Vagina (tissue), 2 donors: ENCODE results near the gene CERS2. TPM values are rescaled to one million over a fixed set of nuclear protein-coding genes. Genes with fewer than 3 reads are reported as not detected.

ENCODE experiments used
- DNase-seq, 2 donors: peaks; one replicate each; pipeline ENCODE4 v3.0.0-alpha.2; 2017; ENCODE audit errors: extremely low spot score in 2 of 2
- H3K27ac ChIP-seq: fragments of 200-600 bp; sonication (generic); one replicate; pipeline ENCODE4 v1.5.1; 2019
- H3K27me3 ChIP-seq: fragments of 200-600 bp; sonication (generic); one replicate; pipeline ENCODE4 v1.5.1; 2019
- H3K36me3 ChIP-seq, 2 donors: fragments of 200-600 bp; sonication (generic); one replicate each; pipeline ENCODE4 v1.5.1; 2017 to 2019
- H3K4me1 ChIP-seq: fragments of 200-600 bp; sonication (generic); one replicate; pipeline ENCODE4 v1.5.1; 2019
- H3K4me3 ChIP-seq, 2 donors: fragments of 200-600 bp; sonication (generic); 1 replicate in 1 of 2; 2 replicates in 1 of 2; pipeline ENCODE4 v1.5.1; 2016 to 2019
- H3K9me3 ChIP-seq: fragments of 200-600 bp; sonication (generic); one replicate; pipeline ENCODE4 v1.5.1; 2019
- POLR2A ChIP-seq, 2 donors: fragments of 450-650 bp; IDR thresholded peaks; one replicate each; pipeline ENCODE4 v1.6.1; 2017; ENCODE audit warnings: antibody characterized with exemption in 2 of 2, mild to moderate bottlenecking in 2 of 2, moderate library complexity in 2 of 2
- POLR2AphosphoS5 ChIP-seq, 2 donors: sonication (generic); formaldehyde crosslinking; IDR thresholded peaks; one replicate each; pipeline ENCODE4 v1.9.0; 2017; ENCODE audit warnings: antibody characterized with exemption in 2 of 2, mild to moderate bottlenecking in 2 of 2, low read depth in 1 of 2; ENCODE audit not compliant: insufficient read depth in 1 of 2
- intact Hi-C: fragments of 100-400 bp; cut with DNase I; formaldehyde crosslinking; loops from one replicate; pipeline ENCODE4 v1.15.1; 2023
- total RNA-seq: library from RNA; depleted of rRNA; stranded (reverse); fragments of >200 nt; gene quantifications from one replicate; pipeline ENCODE4 v1.2.3, GENCODE V29; 2016
- TF ChIP-seq, protein P1 (sequence below), 3 experiments: fragments of 450-650 bp in 2 of 3; fragments of 200-600 bp in 1 of 3; sonication (generic) in 1 of 3; IDR thresholded peaks; one replicate each; pipeline ENCODE4 v1.5.1; 2017 to 2019; ENCODE audit warnings: antibody characterized with exemption in 3 of 3, mild to moderate bottlenecking in 2 of 3, moderate library complexity in 2 of 3

Gene CERS2
- total RNA-seq, 1 donor from 2014 or later: 86.4 TPM

DNA sequence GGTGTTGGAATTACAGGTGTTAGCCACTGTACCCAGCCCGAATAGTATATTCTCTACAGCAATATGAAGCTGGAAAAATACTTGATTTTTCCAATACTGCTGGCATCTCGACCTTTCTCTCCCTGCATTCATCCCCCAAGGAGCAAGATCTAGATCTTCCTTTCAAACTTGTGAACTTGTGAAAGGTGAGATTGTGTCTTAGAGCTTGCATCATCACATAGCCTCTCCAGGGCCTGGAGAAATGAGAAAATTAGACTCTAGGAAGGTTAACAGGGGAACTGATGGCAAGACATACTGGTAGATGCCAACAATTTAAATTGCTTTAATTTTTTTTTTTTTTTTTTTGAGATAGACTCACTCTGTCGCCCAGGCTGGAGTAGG is 35.7 kb upstream of the CERS2 start:
- TF ChIP-seq POLR2A (IDR thresholded peaks at IDR 0.05) (no peak), POLR2AphosphoS5 (IDR thresholded peaks at IDR 0.05; ENCODE audit: insufficient read depth in 1 of 2, low read depth in 1 of 2) (no peak)
- TF ChIP-seq, protein P1, sequence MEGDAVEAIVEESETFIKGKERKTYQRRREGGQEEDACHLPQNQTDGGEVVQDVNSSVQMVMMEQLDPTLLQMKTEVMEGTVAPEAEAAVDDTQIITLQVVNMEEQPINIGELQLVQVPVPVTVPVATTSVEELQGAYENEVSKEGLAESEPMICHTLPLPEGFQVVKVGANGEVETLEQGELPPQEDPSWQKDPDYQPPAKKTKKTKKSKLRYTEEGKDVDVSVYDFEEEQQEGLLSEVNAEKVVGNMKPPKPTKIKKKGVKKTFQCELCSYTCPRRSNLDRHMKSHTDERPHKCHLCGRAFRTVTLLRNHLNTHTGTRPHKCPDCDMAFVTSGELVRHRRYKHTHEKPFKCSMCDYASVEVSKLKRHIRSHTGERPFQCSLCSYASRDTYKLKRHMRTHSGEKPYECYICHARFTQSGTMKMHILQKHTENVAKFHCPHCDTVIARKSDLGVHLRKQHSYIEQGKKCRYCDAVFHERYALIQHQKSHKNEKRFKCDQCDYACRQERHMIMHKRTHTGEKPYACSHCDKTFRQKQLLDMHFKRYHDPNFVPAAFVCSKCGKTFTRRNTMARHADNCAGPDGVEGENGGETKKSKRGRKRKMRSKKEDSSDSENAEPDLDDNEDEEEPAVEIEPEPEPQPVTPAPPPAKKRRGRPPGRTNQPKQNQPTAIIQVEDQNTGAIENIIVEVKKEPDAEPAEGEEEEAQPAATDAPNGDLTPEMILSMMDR (IDR thresholded peaks at IDR 0.05): no peak
- H3K36me3 ChIP-seq: no peaks in the 10 kb centered on the region
- no peak overlapping the region for H3K4me3 ChIP-seq
- no peak for DNase-seq
- no peaks in the 10 kb centered on the region for H3K27me3 ChIP-seq
- intact Hi-C loops: no loop called here
- H3K9me3 ChIP-seq: no peaks in the 10 kb centered on the region
- H3K27ac ChIP-seq: no peak overlapping the region
- peaks cover 51% of the 10 kb centered on the region for H3K4me1 ChIP-seq

DNA sequence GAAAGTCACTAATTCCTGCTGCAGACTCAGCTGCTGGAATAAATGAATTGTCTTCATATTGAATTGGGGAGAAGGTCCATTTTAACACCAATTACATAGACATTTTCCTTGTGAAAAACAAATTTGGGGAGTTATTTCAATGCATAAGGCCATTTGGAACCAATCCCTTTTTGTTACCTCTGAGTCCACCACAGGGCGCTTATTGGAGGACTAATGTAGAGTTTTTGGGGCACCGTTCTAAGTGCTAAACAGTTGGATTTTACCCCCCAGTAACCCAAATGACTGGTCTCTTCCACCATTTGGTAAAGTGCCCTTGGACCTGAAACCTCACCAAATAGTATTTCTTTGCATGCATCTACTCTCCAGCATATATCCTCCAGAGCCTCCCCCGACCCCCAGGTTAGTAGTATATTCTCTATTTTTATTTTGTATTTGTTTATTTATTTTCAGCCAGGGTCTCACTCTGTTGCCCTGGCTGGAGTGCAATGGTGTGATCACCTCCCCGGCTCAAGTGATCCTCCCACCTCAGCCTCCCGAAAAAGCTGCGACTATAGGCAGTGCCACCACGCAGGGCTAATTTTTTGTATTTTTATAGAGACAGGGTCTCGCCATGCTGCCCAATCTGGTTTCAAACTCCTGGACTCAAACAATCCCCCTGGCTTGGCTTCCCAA is 35.2 kb upstream of the CERS2 start:
- H3K4me1 ChIP-seq: peaks cover 57% of the 10 kb centered on the region
- TF ChIP-seq, protein P1 (IDR thresholded peaks at IDR 0.05): no peak
- TF ChIP-seq POLR2A (IDR thresholded peaks at IDR 0.05): no peak
- TF ChIP-seq POLR2AphosphoS5 (IDR thresholded peaks at IDR 0.05; ENCODE audit: insufficient read depth in 1 of 2, low read depth in 1 of 2): no peak
- intact Hi-C loops: no loop called here
- H3K27ac ChIP-seq: peak overlapping the region; percentile 93
- peak overlapping the region; percentile 70 to 85 for H3K4me3 ChIP-seq
- no peaks in the 10 kb centered on the region for H3K27me3 ChIP-seq
- no peaks in the 10 kb centered on the region for H3K36me3 ChIP-seq
- no peak for DNase-seq
- no peaks in the 10 kb centered on the region for H3K9me3 ChIP-seq

DNA sequence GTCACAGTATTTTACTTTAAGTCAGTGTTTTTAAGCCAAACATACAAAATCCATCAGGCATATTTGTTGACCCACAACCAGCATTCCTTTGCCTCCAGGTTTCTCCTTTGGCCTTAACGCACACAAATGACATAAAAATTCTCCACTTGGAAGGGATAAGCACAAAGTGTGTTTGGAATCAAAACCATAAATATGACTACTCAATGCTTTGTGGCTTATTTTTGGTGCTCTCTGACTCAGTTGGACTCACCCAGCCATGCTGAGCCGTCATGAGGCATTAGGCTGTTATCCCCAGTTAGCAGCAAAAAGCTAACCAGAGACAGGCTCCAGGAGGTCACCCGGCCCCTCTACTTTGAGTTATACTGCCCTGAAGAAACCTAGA is 34.6 kb upstream of the CERS2 start:
- H3K36me3 ChIP-seq: no peaks in the 10 kb centered on the region
- DNase-seq: no peak
- peak overlapping the region; percentile 93 for H3K27ac ChIP-seq
- H3K27me3 ChIP-seq: no peaks in the 10 kb centered on the region
- no peak for TF ChIP-seq POLR2AphosphoS5 (IDR thresholded peaks at IDR 0.05; ENCODE audit: insufficient read depth in 1 of 2, low read depth in 1 of 2)
- TF ChIP-seq, protein P1 (IDR thresholded peaks at IDR 0.05): no peak
- no peak for TF ChIP-seq POLR2A (IDR thresholded peaks at IDR 0.05)
- peaks cover 63% of the 10 kb centered on the region for H3K4me1 ChIP-seq
- no peaks in the 10 kb centered on the region for H3K9me3 ChIP-seq
- intact Hi-C loops: no loop called here
- H3K4me3 ChIP-seq: peak overlapping the region; percentile 70 to 85

DNA sequence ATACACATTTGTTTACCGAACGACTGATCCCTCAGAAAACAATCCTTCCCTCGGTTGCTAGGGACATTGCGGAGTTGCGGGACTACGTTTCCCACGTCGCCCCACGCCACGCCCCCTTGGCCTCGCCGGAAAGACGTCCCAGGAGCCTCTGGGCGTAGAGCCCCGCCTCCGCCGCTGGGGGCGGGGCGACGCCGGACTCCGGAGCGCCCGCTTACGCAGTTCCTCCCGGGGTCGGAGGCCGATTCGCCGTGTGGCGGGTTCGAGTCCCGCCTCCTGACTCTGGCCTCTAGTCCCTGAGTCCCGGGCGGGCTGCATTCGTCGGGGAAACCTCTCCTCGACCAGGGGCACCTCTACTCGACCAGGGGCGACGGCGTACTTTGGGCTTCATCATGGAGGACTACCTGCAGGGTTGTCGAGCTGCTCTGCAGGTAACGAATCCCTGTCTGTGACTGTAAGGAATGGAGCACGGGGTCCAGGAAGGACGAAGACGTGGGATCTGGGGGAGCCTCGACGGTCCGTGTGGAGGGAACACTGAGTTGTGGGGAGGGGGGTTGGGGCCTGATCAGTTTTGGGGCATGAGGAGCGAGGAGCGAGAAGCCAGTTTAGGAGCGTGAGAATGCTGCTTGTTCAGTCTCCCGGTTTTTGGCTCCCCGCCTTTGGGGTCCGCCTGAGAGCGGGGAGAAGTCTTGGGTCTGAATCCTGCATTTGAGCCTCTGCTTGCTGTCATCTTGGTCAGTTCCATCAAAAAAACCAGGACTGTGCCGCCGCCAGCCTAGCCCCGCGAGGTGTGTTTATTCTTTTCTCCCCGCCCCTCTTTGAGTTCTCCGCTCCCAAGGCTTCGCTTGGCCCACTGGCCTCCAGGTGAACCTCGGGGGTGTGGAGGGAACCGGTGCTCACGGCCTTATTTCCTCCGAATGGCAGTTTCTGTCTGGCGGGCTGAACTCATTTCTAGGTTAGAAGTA is 33.9 kb upstream of the CERS2 start, which contains the start of gene PRUNE1:
TSS of gene PRUNE1 (plus strand) at position 206 of the 962 bp plus-strand sequence. CDS start at position 390, 184 bp downstream.
- intact Hi-C loops: no loop called here
- Histone ChIP-seq H3K4me1 (peaks cover 69% of the 10 kb centered on the region), H3K27me3 (no peaks in the 10 kb centered on the region), H3K27ac (peak within 1 kb of the TSS; percentile 93), H3K4me3 (peak within 1 kb of the TSS; percentile 70 to 85), H3K36me3 (no peaks in the 10 kb centered on the region), H3K9me3 (no peaks in the 10 kb centered on the region)
- DNase-seq: peak in 1 of 2 donors; percentile 92
- peak; percentile 28 to 61 for TF ChIP-seq POLR2A (IDR thresholded peaks at IDR 0.05)
- TF ChIP-seq POLR2AphosphoS5 (IDR thresholded peaks at IDR 0.05; ENCODE audit: insufficient read depth in 1 of 2, low read depth in 1 of 2): peak; percentile 93 to 94
- TF ChIP-seq, protein P1 (IDR thresholded peaks at IDR 0.05): no peak
